Raji (cell line): ENCODE measurements around the gene NYAP1.

ENCODE experiments used
- POLR2A ChIP-seq: IDR thresholded peaks from 2 replicates; pipeline ENCODE4 v1.6.1; 2011; ENCODE audit warnings: low read depth, low read length, control low read depth; ENCODE audit not compliant: insufficient read depth

NYAP1 gene

GRCh38 chr7:100483722-100484672 lies at the start of gene NYAP1:
Gene NYAP1, plus strand, starts transcription at chr7:100483927. Its CDS starts 1,385 bp downstream, at chr7:100485312.
- TF ChIP-seq POLR2A = no peak

- peak; percentile 9; the same call in 1 of the 2 replicates for TF ChIP-seq POLR2A
Observed at GRCh38 chr7:100434297-100435144, 49.2 kb upstream of the NYAP1 start.

GRCh38 chr7:100435401-100436304 lies 48.1 kb upstream of the NYAP1 start:
- TF ChIP-seq POLR2A = peak; percentile 25; the same call in 1 of the 2 replicates

GRCh38 chr7:100437150-100438100 lies 46.3 kb upstream of the NYAP1 start:
- TF ChIP-seq POLR2A = no peak

- no peak for TF ChIP-seq POLR2A
Observed at GRCh38 chr7:100438172-100438571, 45.6 kb upstream of the NYAP1 start.

GRCh38 chr7:100441641-100442535 lies 41.8 kb upstream of the NYAP1 start:
- no peak for TF ChIP-seq POLR2A

- TF ChIP-seq POLR2A = no peak
Observed at GRCh38 chr7:100443096-100443840, 40.5 kb upstream of the NYAP1 start.

- TF ChIP-seq POLR2A = no peak
Observed at GRCh38 chr7:100444311-100445278, 39.1 kb upstream of the NYAP1 start.

- no peak for TF ChIP-seq POLR2A
Observed at GRCh38 chr7:100446040-100446439, 37.7 kb upstream of the NYAP1 start.

- TF ChIP-seq POLR2A = no peak
Observed at GRCh38 chr7:100449190-100449795, 34.4 kb upstream of the NYAP1 start.
